GM21360 (cell line): ENCODE results near the gene NTPCR.

Source experiments
- ATAC-seq: cut with Tn5 transposase; IDR thresholded peaks from one replicate; pipeline ENCODE4 v1.9.1; 2021; ENCODE audit warnings: mild to moderate bottlenecking, moderate library complexity; ENCODE audit not compliant: unreplicated experiment

NTPCR gene

DNA sequence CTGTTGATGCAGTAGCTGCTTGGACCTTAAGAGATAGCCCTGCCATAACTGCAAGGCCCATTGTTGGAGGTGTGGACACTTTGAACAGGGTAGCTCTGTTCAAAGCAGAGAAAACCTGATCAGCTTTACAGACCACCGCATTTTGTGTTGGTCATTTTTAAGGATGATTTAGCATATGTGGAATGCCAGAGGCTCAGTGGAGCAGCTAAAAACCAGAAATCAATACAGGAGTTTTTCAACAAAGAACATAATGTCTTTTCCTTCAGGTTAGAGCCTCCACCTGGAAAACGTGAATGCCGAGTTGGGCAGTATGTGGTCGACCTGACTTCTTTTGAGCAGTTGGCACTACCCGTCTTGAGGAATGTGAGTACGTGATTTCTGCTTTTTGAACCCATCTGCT is 5.7 kb downstream of the NTPCR start:
- no peak for ATAC-seq

DNA sequence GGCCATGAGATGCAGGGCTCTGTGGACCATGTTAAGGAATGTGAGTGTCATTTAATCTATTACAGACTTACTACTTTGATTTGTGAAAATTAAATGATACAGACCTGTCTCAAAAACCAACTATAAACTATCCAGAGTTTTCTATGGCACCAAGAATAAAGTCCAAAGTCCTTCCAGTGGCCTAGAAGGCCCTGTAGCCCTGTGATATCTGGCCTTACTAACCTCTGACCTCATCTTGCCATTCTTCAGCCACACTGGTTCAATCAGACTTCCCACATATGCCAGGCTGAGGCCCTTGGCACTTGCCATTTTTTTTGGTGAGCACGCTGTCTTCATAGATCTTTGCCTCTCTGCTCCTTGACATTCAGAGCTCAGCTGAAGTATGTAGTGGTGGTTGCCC is 7.7 kb downstream of the NTPCR start:
- no peak for ATAC-seq

DNA sequence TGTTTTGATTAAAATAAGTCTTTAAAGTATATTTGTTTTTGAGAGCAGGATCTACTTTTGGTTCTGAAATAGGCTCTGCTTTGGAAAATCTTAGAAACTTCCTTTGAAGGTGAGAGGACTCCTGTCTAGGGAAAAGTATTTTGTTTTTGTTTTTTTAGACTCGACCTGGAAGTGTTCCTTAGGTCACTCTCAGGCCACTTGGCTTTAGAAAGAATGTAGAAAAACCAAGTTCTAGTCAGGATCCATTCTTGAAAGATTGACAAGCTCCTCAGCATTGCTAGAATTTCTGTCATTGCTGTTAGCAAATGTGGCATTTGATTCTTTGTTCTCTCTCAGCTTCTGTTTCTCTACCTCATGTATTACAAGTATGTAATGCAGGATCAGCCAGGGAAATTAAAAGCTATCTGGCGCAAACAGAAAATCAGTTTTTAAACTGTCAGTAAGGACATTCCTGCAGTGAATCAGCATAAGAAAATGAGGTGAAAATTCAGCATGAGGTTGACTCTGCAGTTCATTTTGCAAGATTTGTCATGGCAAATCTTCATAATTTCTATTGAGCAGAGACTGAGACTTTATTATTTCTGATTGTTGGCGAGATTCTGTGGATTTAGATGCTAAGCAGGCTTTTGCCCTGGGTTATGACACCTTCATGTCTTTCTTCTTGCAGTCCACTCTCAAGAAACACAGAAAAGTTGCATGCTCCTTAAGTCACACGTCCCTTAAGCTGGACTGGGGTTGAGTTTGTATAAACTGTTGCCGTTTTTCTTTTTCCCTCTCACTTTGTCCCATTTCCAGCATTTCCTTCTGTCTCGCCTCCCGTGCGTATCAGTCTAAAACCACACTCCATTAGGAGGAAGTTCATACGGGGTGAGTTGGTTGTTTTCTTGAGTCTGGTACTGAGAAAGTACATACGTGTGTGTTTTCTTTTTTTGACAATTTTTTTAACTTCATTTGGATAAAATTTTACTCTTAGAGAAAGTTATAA is 12.6 kb downstream of the NTPCR start:
- ATAC-seq, result no peak

DNA sequence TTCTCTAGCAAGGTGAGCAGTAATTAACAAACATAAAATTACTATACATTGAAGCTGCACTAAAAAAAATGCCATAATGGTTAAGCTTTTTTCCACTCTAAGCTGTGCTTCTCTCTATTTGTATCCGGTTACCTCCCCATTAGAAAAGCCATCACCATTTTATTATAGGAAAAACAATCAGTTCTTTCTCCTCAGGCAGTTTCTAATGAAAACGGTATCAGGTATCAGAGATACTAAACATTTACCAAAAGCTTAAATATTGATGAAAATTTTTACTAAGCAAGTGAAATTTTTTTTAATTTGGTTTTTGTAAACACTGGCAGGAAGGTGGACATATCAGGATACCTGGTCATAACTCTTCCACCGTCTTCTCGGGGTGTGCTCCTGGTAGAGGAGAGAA is 14.2 kb downstream of the NTPCR start:
- ATAC-seq, result no peak

DNA sequence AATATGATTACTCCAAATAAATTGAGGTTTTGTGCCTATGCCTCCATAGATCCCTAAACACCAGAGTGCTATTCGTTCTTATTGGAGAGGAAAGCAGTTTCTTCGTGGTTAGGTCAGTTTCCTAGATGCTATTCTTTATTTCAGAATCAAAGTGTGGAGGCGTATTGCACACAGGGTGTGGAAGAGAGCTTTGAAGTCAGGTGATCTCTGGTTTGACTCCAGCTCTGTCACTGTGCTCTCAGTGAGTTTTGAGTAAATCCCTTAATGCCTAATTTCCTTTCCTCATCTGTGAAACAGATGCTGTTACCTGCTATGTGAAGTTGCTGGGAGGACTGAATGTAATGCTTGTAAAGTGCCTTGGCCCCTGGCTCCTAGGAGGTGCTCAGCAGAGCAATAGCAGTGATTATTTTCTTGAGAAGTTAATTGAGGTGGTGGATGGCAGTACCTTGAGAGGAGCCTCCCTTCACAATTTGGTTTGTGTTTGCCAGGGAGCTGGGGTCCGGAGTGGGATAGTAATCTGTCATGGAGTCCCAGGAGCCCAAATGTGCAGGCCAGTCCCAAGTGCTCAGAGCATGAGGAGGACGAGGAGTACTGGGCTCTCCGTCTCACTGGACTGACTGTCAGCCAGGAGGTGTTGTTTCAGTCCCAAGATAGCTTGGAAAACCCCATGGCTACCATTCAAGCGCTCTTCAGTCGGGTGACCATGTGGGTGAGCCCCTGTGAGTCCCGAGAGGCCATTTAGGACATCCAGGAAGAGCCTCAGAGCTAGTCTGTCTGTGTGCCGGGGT is 14.9 kb downstream of the NTPCR start:
- peak; percentile 57 for ATAC-seq

DNA sequence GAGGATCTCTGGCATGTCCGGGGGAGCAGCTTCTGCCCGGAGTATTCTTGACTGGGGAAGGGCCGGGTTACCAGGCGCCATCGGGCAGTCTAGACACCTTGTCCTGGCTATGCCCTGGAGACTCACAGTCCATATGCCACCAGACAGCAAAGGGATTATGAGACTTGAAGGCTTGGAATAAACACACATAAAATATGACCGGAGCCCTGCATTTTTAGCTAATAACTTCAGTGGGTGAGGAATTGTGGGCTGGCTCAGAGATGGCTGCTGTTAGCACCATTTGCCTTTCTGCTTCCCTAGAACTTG is 15.5 kb downstream of the NTPCR start:
- no peak for ATAC-seq

DNA sequence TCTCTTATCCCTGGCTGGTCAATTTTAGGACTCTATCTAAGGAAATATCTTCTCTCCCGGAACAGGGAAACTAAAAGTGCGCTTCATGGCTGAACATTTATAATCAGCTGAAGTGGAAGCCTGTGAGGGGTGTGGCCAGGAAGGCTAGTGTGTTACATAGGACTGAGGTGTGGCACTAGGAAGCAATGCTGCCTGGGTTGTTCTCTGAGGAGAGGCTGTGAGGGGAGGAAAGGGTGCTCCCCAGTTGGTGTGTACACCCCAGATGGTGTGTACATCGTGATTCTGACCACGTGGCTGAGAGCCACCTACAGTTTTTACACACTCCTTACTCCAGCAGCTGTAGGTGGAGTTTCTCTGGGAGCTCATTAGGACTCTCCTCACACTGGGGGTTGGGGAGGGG is 16.3 kb downstream of the NTPCR start:
- ATAC-seq, result no peak

DNA sequence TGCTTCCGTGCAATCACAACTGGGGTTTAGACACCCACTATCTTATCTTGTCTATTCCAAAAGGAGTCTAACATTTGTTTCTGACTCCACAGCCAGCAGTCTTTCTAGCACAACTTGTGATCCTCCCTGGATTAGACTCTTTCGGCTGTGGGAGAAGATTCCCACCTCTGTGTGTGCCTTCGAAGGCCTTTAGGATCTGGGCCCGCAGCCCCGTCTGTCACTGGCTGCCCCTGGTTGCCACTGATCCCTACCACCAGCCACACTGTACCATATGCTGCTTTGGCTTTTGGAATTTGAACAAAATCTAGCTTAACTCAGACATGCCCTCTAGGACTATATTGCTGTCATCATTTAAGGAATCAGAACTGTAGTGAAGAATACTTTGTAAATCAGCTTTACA is 18.0 kb downstream of the NTPCR start:
- no peak for ATAC-seq

DNA sequence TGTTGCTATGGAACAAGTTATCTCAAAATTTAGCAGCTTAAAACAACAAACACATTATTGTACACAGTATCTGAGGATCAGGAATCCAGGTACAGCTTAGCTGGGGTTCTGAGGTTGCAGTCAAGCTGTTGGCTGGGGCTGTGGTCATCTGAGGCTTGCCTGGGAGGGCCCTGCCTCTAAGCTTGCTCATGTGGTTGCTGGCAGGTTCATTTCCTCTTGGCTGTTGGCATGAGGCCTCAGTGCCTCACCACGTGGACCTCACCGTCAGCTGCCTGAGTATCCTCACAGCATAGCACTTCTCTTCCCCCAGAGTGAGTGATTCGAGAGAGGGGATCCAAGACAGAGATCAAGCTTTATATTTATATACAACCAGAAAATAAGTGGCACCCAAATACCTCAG is 18.6 kb downstream of the NTPCR start:
- ATAC-seq, result no peak

DNA sequence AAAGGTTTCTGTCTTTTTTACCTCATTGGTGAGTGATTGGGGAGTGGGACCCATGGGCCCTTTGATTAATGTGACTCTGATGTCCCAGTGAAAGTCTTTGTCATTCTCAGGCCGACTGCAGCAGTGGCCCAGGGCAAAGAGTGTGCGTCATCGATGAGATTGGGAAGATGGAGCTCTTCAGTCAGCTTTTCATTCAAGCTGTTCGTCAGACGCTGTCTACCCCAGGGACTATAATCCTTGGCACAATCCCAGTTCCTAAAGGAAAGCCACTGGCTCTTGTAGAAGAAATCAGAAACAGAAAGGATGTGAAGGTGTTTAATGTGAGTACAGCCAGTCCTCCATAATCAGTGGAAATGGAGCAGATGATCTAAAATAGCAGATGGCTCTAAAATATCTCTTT is 19.4 kb downstream of the NTPCR start:
- no peak for ATAC-seq

DNA sequence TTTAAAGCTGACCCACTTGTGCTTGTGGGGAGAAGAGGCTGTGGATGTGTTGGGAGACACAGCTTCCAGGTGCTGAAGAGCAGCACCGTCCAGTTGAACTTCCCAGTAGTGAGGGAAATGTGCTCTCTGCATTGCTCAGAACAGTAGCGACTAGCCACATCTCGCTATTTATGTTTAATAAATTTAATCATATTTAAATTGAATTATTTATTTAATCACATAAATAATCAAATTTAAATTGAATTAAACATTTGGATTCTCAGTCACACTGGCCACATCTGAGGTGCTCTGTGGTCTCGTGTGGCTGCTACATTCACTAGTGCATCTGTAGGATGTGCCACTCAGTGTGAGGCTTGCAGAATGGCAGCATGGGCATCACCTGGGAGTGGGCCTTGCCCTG is 20.1 kb downstream of the NTPCR start:
- ATAC-seq, result no peak

DNA sequence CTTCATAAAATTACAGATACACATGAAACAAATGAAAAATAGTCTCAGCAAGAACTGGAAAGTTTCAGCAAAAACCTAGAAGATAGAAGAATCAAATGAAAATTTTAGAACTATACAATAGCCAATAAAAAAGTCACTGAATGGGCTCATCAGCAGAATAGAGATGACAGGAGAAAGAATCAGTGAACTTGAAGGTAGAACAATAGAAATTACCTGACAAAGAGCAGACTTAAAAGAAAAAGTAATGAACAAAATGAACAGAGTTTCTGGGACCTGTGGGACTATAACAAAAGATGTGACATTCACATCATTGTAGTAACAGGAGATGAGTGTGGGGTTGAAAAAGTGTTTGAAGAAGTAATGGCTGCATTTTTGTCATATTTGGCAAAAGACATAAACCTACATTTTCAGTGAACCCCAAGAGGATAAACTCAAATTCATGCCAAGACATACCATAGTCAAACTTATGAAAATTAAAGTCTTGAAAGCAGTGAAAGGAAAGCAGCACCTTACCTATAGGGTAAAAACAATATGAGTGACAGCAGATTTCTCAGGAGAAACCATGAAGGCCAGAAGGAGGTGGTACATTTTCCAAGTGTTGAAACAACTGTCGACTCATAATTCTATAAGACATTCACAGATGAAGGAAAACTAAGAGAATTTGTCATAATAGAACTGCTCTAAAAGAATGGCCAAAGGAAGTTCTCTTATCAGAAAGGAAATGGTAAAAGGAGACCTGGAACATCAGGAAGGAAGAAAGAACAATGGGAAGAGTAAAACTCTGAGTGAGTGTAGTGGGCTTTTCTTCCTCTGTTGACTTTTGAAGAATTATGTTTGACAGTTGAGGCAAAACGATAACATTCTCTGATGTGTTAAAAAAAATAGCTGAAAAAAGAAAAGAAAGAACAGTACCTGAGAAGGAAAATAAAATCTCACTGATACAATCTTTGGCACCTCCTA is 23.5 kb downstream of the NTPCR start:
- no peak for ATAC-seq

DNA sequence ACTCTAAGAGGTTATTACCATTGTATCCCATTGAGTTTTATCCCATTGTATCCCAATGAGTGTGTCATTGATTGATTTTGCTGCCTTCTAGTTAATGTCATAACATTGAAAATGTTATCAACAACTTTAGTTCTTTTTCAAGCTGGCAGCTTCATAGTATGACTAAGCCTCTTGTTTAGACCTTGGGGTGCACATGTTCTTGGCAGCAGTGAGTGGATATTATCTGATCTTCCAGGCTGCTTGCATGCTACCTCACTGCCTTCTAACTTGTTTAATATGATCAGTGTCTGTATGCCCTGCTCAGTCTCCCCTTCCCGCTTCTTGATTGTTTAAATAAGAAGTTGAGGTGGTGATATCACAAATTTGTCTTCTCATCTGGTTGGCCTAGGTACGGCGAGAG is 24.6 kb downstream of the NTPCR start:
- ATAC-seq, result no peak

DNA sequence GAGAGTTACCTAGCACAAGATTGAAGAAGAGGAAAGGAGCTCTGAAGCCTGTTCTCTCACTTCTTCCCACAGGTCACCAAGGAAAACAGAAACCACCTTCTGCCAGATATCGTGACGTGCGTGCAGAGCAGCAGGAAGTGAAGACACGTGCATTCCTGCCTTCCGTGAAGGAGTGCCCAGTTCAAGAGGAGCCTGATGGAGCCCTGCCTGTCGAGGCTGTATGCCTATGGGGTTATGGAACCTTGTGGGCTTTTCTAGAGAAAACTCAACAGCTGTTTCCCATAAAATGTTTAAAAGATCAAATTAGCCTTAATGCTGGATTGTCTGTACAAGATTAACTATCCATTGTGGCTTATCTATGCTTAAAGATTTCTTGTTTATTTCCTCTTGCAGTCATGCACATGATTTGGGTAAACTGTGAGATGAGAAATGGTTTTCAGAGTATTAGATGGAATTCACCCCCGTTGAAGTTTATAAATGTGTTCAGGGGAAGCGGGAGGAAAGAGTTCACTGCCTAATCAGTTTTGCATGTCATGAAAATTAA is 27.8 kb downstream of the NTPCR start:
- ATAC-seq, result no peak

DNA sequence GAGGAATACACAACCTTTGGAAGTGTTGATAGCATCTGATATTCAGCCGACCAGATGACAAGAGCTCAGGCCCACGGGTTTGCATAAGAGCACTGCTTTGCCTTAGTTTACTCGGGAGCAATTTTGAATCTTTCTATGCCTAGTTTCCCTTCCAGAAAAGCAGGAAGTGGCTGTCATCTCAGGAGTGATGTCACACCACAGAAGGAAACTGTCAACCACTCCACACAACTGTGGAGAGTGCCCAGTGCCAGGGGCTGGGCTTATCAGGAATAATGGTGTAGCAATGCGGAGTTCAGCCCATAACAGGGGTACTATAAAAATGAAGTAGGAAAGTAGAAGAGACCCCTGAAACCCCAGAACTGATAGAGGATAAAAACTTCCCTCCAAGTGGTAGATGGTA is 28.4 kb downstream of the NTPCR start:
- no peak for ATAC-seq

DNA sequence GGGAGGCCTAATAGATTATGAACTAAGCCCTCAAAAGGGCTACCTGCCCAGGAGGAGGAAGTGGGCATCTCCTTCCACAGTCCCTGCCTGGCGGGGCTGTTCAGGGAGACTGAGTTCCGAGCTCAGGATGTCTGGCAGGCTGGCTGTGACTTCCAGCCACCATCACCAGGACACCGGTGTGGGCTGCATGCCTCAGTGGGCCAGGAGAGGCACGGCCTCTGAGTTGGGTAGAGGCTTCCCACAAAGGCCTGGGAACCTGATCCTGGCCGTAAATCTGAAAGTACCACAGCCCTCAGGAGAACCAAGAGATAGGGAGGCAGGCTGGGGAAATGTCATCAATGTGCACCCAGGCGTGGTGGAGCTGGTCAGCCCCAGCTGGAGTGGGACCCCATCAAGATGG is 29.1 kb downstream of the NTPCR start:
- ATAC-seq, result no peak

DNA sequence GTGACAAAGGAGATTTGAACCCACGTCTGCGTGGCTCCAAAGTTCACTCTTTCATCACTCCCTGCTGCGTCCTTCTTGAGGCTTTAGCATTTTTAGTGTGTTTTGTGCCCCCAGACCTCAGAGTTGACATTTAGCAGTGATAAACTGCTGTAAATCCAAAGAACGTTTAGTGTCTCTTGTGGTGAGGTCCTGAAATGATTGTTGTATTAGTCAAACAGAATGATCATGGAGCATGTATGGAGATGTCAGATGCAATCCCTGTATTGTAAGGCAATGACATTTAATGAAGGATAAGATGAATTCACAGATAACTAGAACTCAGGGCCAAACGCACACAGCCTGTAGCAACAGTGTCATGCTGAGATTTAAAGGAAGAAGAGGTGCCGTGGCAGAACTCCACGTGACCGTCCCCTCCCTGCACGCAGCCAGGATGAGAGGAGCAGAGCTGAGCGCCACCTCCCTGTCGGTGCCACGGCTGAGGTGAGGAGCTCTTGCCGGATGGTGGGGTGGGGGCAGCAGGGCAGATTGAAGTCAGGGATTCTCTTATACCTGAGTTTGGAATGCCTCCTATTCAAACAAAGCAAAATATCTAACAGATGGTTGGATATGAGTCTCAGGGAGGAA is 30.1 kb downstream of the NTPCR start:
- no peak for ATAC-seq

DNA sequence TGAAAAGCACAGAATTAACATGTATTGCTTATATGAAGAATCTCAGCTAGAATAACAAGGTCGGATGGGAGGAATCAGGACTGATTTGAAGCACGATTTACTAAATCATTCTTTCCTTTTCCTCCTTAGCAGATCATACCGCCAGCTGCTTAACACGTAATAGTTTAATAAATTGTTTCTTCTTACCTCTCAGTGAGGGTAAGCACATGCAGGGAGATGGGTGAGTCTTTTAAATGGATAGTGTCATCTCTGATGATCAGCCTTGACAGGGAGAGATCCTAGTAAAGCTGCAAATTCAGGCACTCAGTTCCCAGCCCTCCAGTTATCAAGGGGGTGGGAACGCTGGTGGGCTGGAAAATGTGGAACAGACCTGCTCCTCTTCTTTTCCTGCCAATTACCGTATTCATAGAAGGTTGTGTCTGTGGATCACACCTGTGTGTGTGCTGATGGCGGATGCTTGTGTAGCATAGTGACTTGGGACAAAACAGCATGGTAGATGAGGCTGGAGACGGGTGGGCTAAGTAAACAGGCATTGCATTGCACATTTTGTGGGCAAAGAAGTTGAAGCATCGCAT is 30.7 kb downstream of the NTPCR start:
- no peak for ATAC-seq

DNA sequence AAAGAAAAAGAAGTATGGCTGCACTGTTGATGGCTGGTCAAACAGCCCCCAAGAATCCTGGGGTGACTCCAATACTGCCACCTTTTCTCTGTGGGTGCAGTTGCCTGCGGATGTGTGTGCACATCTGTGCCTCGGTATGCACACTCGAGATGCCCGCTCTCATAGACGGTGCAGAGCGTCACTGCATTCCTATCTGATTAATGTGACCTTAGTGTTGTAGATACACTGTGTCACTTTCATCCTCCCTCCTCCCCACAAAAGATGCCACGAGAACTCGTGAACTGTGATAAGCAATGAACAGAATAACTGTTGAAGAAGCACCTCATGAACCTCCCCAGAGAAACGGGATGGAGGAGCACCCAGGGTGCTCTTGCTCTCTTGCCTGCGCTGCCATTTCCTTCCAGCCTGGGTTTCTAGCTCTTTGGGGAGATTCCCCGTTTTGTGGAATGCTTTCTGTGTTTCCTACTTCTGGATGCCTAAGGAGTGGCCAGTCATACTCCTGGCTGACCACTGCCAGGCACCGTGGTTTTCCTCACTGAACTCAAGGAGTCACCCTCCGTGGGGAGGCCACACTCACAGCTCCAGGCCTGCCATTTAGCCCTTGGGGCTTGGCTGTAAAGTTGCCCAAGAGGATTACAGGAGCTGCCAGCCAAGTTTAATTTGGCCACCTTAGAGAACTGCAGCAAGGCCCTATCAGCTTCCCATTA is 32.0 kb downstream of the NTPCR start:
- ATAC-seq, result no peak
